Neural cell (in vitro differentiated cells): Measurements from ENCODE around the gene GAPDH. TPM values are rescaled to one million over a fixed set of nuclear protein-coding genes. Genes with fewer than 3 reads are reported as not detected.
"Not testable (repeated sequence)": the region's sequence is repeated elsewhere in the genome, so short reads cannot be mapped to it uniquely, and the experiment has no call there.

Experiments
- H2AFZ ChIP-seq: fragments of 200-600, 300-800 bp; sonication (generic), shearing (Covaris generic); 2 replicates; pipeline ENCODE4 v1.6.0; 2014; ENCODE audit warnings: low read depth, mild to moderate bottlenecking, antibody characterized with exemption, low read length, moderate library complexity
- H3F3A ChIP-seq: fragments of 200-600 bp; shearing (Covaris generic); 2 replicates; pipeline ENCODE4 v1.6.1; 2016; ENCODE audit warnings: mild to moderate bottlenecking, moderate library complexity, mixed read lengths, antibody characterized with exemption, low read length; ENCODE audit not compliant: insufficient read depth, poor library complexity, severe bottlenecking
- H3K27ac ChIP-seq: fragments of 200-600, 300-800 bp; sonication (generic), shearing (Covaris generic); 2 replicates; pipeline ENCODE4 v1.5.1; 2014; ENCODE audit warnings: mild to moderate bottlenecking, low read length, moderate library complexity
- H3K27me3 ChIP-seq: fragments of 300-800, 200-600 bp; sonication (generic), shearing (Covaris generic); 2 replicates; pipeline ENCODE4 v1.6.0; 2014; ENCODE audit warnings: mild to moderate bottlenecking, low read depth, low read length, moderate library complexity; ENCODE audit not compliant: insufficient read depth
- H3K36me3 ChIP-seq: fragments of 300-800, 200-600 bp; sonication (generic), shearing (Covaris generic); 2 replicates; pipeline ENCODE4 v1.5.1; 2014; ENCODE audit warnings: mild to moderate bottlenecking, antibody characterized with exemption, low read length, moderate library complexity; ENCODE audit not compliant: insufficient read depth
- H3K4me2 ChIP-seq: fragments of 300-800, 200-600 bp; sonication (generic), shearing (Covaris generic); 2 replicates; pipeline ENCODE4 v1.6.0; 2014; ENCODE audit warnings: mild to moderate bottlenecking, low read length
- H3K4me3 ChIP-seq: fragments of 300-800, 200-600 bp; sonication (generic), shearing (Covaris generic); 2 replicates; pipeline ENCODE4 v1.5.1; 2014; ENCODE audit warnings: mild to moderate bottlenecking, low read length, moderate library complexity
- H3K79me2 ChIP-seq: fragments of 200-600 bp; shearing (Covaris generic); replicated peaks from 2 replicates; pipeline ENCODE4 v1.6.0; 2014; ENCODE audit warnings: mild to moderate bottlenecking, low read length, moderate library complexity; ENCODE audit not compliant: insufficient read depth
- H3K9ac ChIP-seq: fragments of 300-800, 200-600 bp; sonication (generic), shearing (Covaris generic); 2 replicates; pipeline ENCODE4 v1.6.1; 2016; ENCODE audit warnings: mild to moderate bottlenecking, low read length, mixed read lengths
- H3K9me2 ChIP-seq: fragments of 200-600 bp; shearing (Covaris generic); 2 replicates; pipeline ENCODE4 v1.6.1; 2016; ENCODE audit warnings: mild to moderate bottlenecking, low read length, mixed read lengths; ENCODE audit not compliant: insufficient read depth
- H3K9me3 ChIP-seq: fragments of 200-600, 300-800 bp; sonication (generic), shearing (Covaris generic); 2 replicates; pipeline ENCODE4 v1.6.1; 2016; ENCODE audit warnings: mild to moderate bottlenecking, mixed run types, low read length, moderate library complexity, mixed read lengths
- H4K20me1 ChIP-seq: fragments of 200-600 bp; shearing (Covaris generic); 2 replicates; pipeline ENCODE4 v1.6.1; 2016; ENCODE audit warnings: mild to moderate bottlenecking, mixed run types; ENCODE audit not compliant: insufficient read depth
- CTCF ChIP-seq: fragments of 450-650 bp; IDR thresholded peaks from 2 replicates; pipeline ENCODE4 v1.5.1; 2014; ENCODE audit warnings: antibody characterized with exemption, mild to moderate bottlenecking, moderate library complexity; ENCODE audit not compliant: poor library complexity, severe bottlenecking
- EP300 ChIP-seq: fragments of 450-650 bp; conservative IDR thresholded peaks from 2 replicates; pipeline ENCODE4 v1.6.1; 2014; ENCODE audit warnings: antibody characterized with exemption, mild to moderate bottlenecking, moderate library complexity; ENCODE audit not compliant: poor library complexity, severe bottlenecking
- MXI1 ChIP-seq: fragments of 450-650 bp; conservative IDR thresholded peaks from 2 replicates; pipeline ENCODE4 v1.6.1; 2014; ENCODE audit warnings: antibody characterized with exemption, mild to moderate bottlenecking; ENCODE audit not compliant: poor library complexity, severe bottlenecking
- REST ChIP-seq: IDR thresholded peaks from 2 replicates; pipeline ENCODE4 v1.6.1; 2012; ENCODE audit warnings: borderline replicate concordance
- TAF1 ChIP-seq: IDR thresholded peaks from 2 replicates; pipeline ENCODE4 v1.6.1; 2012; ENCODE audit warnings: low read depth
- polyA plus RNA-seq: library from polyadenylated mRNA; depleted of rRNA; stranded (reverse); fragments of >200 nt; gene quantifications from 2 replicates; pipeline ENCODE4 v1.2.3, GENCODE V29; 2014

The GAPDH gene
- polyA plus RNA-seq, 1 donor from 2014 or later, result 1,673 TPM

- TF ChIP-seq CTCF (peak; percentile 39), TAF1 (no peak), MXI1 (peak; percentile 42), EP300 (no peak)
- peak overlapping the region; percentile 93 for H3K4me3 ChIP-seq
- no peaks in the 10 kb centered on the region for H3K9me3 ChIP-seq
- no peaks in the 10 kb centered on the region for H3F3A ChIP-seq
- H2AFZ ChIP-seq, result peak overlapping the region; percentile 19
- H3K27ac ChIP-seq, result no peak overlapping the region
- H3K79me2 ChIP-seq, result peaks cover 32% of the 10 kb centered on the region
- H3K27me3 ChIP-seq, result no peaks in the 10 kb centered on the region
- no peaks in the 10 kb centered on the region for H3K36me3 ChIP-seq
- no peaks in the 10 kb centered on the region for H4K20me1 ChIP-seq
- H3K9me2 ChIP-seq, result no peaks in the 10 kb centered on the region
- H3K9ac ChIP-seq, result peak overlapping the region; percentile 28
- H3K4me2 ChIP-seq, result peak overlapping the region; percentile 79
These were observed 40.0 kb upstream of the GAPDH start for GRCh38 chr12:6494258-6494743.

DNA sequence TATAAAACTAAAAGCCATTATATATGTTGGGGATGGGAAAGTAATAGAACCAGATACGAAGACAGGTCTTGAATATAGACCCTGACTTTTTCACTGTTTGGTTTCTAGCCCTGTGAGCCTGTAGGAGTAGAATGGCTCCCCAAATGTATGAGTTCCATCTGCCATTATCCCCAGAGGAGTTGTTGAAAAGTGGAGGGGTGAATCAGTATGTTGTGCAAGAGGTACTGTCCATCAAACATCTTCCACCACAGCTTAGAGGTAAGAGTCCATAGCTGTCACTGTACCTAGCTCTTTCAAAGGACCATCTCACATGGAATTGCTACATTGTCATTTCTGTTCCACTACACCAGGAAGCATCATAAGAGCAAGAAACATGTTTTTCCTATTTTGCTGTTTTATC, 39.3 kb upstream of the GAPDH start:
- Histone ChIP-seq H2AFZ (no peak overlapping the region), H3K36me3 (no peaks in the 10 kb centered on the region), H3K4me2 (peak overlapping the region; percentile 79), H3K79me2 (peaks cover 32% of the 10 kb centered on the region), H3K9me2 (no peaks in the 10 kb centered on the region), H4K20me1 (no peaks in the 10 kb centered on the region), H3K27ac (no peak overlapping the region), H3K27me3 (no peaks in the 10 kb centered on the region), H3K9ac (peak overlapping the region; percentile 28), H3K4me3 (peak overlapping the region; percentile 93), H3F3A (no peaks in the 10 kb centered on the region), H3K9me3 (no peaks in the 10 kb centered on the region)
- no peak for TF ChIP-seq MXI1
- TF ChIP-seq TAF1, result no peak
- no peak for TF ChIP-seq REST

DNA sequence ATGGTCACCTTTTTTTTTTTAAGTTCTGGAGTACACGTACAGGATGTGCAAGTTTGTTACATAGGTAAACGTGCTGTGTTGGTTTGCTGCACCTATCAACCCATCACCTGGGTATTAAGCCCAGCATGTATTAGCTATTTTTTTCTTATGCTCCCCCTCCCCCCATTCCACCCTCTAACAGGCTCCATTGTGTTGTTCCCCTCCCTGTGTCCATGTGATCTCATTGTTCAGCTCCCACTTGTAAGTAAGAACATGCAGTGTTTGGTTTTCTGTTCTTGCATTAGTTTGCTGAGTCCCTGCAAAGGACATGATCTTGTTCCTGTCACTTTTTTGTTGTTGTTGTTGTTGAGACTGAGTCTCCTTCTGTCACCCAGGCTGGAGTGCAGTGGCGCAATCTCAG, 37.0 kb upstream of the GAPDH start:
- not testable (repeated sequence) for H3K9ac ChIP-seq, H3K4me3 ChIP-seq, H3K27me3 ChIP-seq, H3K4me2 ChIP-seq, H3F3A ChIP-seq, H2AFZ ChIP-seq, H4K20me1 ChIP-seq, H3K36me3 ChIP-seq, H3K9me3 ChIP-seq, H3K27ac ChIP-seq, H3K9me2 ChIP-seq
- H3K79me2 ChIP-seq, result peaks cover 31% of the 10 kb centered on the region
